Measurements from ENCODE around the gene GAS6. TPM values are rescaled to one million over a fixed set of nuclear protein-coding genes. Genes with fewer than 3 reads are reported as not detected.

GAS6 gene
- total RNA-seq, 1 experiment from 2014 or later: 20.9 TPM

DNA sequence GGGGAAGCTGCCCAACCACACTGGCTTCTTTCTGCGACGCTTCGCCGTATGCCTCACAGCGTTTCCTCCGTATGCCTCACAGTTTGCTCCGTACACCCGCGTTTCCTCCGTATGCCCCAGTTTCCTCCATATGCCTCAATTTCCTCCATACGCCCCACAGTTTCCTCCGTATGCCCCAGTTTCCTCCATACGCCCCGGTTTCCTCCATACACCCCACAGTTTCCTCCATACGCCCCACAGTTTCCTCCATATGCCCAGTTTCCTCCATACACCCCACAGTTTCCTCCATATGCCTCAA lies 22.6 kb downstream of the GAS6 start:
- no peak overlapping the region for H3K9ac ChIP-seq (ENCODE audit: low read length)
- H3K4me1 ChIP-seq (ENCODE audit: insufficient read depth, low read length): peaks cover 23% of the 10 kb centered on the region
- intact Hi-C loops (cut with micrococcal nuclease): no loop called here
- no peaks in the 10 kb centered on the region for H3F3A ChIP-seq (ENCODE audit: low read length, unreplicated experiment)
- H3K27me3 ChIP-seq (ENCODE audit: low read length): no peaks in the 10 kb centered on the region
- no peak overlapping the region for H3K4me2 ChIP-seq (ENCODE audit: low read length)
- ATAC-seq (no peak), DNase-seq (no peak)
- CTCF ChIA-PET: no interaction called here
- BruUV-seq (replicated peaks): no TSS peak
- POLR2A ChIA-PET (ENCODE audit: unreplicated experiment): no interaction called here
- no peak overlapping the region for H3K27ac ChIP-seq (ENCODE audit: low read length)
- TF ChIP-seq, protein P1, sequence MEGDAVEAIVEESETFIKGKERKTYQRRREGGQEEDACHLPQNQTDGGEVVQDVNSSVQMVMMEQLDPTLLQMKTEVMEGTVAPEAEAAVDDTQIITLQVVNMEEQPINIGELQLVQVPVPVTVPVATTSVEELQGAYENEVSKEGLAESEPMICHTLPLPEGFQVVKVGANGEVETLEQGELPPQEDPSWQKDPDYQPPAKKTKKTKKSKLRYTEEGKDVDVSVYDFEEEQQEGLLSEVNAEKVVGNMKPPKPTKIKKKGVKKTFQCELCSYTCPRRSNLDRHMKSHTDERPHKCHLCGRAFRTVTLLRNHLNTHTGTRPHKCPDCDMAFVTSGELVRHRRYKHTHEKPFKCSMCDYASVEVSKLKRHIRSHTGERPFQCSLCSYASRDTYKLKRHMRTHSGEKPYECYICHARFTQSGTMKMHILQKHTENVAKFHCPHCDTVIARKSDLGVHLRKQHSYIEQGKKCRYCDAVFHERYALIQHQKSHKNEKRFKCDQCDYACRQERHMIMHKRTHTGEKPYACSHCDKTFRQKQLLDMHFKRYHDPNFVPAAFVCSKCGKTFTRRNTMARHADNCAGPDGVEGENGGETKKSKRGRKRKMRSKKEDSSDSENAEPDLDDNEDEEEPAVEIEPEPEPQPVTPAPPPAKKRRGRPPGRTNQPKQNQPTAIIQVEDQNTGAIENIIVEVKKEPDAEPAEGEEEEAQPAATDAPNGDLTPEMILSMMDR (conservative IDR thresholded peaks at IDR 0.05; ENCODE audit: low read depth, low read length): no peak
- TF ChIP-seq EZH2 (IDR thresholded peaks at IDR 0.05; ENCODE audit: low read length, unreplicated experiment) (no peak), EZH2phosphoT487 (IDR thresholded peaks at IDR 0.05; ENCODE audit: borderline replicate concordance, low read length) (no peak)
- no peaks in the 10 kb centered on the region for H3K9me2 ChIP-seq (replicated peaks; ENCODE audit: low read length)
- H3K4me3 ChIP-seq (ENCODE audit: low read length): no peak overlapping the region
- no peaks in the 10 kb centered on the region for H3K79me2 ChIP-seq (ENCODE audit: low read length)
- H3K9me3 ChIP-seq (ENCODE audit: low read length): no peaks in the 10 kb centered on the region
- H2AFZ ChIP-seq (ENCODE audit: low read length): no peak overlapping the region
- H4K20me1 ChIP-seq (ENCODE audit: low read length): no peaks in the 10 kb centered on the region
- H3K36me3 ChIP-seq (ENCODE audit: low read depth, low read length): no peaks in the 10 kb centered on the region

DNA sequence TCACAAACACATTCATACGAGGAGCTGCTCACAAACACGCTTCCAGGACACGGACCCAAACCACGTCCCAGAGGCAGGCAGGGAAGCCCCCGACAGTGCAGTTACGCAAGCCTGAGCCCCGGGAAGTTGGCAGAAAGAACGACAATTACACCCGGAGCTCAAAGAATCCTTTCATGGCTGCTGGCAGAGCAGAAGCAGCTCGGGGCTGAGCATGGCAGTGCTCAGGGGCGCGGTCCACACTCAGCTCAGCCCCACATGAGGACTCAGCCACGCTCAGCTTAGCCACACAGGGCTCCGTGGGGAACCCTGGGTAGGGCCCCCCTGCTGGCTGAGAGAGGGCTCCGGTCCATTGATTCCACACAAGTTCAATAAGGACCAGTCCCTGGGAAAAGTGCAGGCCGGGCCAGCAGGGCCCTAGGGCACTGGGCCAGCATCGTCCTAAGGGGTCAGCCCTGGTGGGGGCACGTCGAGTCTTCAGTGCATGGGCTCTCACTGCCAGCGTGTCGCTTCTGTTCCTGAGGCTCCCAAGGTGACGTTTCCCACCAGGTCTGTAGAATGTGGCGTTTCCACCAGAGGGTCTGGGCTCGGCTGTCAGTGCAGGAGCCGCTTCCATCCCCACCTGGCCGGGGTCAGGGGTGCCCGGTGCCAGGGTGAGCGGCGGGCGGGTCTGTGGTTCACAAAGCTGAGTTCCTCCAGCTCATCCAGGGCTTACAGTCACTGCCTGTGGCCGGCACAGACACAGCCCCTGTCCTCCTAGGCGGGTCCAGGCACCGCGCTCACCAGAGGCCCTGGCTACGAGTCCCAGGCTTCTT lies 23.1 kb downstream of the GAS6 start:
- no peak overlapping the region for H2AFZ ChIP-seq (ENCODE audit: low read length)
- H4K20me1 ChIP-seq (ENCODE audit: low read length): no peaks in the 10 kb centered on the region
- peaks cover 23% of the 10 kb centered on the region for H3K4me1 ChIP-seq (ENCODE audit: insufficient read depth, low read length)
- no peaks in the 10 kb centered on the region for H3F3A ChIP-seq (ENCODE audit: low read length, unreplicated experiment)
- no peaks in the 10 kb centered on the region for H3K27me3 ChIP-seq (ENCODE audit: low read length)
- H3K27ac ChIP-seq (ENCODE audit: low read length): no peak overlapping the region
- H3K9me2 ChIP-seq (replicated peaks; ENCODE audit: low read length): no peaks in the 10 kb centered on the region
- no peak overlapping the region for H3K4me2 ChIP-seq (ENCODE audit: low read length)
- H3K9ac ChIP-seq (ENCODE audit: low read length): no peak overlapping the region
- no TSS peak for BruUV-seq (replicated peaks)
- no peaks in the 10 kb centered on the region for H3K9me3 ChIP-seq (ENCODE audit: low read length)
- ChIA-PET POLR2A (ENCODE audit: unreplicated experiment) (no interaction called here), CTCF (no interaction called here)
- DNase-seq (no peak), ATAC-seq (no peak)
- no peak overlapping the region for H3K4me3 ChIP-seq (ENCODE audit: low read length)
- no peaks in the 10 kb centered on the region for H3K79me2 ChIP-seq (ENCODE audit: low read length)
- H3K36me3 ChIP-seq (ENCODE audit: low read depth, low read length): no peaks in the 10 kb centered on the region
- intact Hi-C loops (cut with micrococcal nuclease): no loop called here
- TF ChIP-seq EZH2 (IDR thresholded peaks at IDR 0.05; ENCODE audit: low read length, unreplicated experiment) (no peak), EZH2phosphoT487 (IDR thresholded peaks at IDR 0.05; ENCODE audit: borderline replicate concordance, low read length) (no peak)
- TF ChIP-seq, protein P1 (conservative IDR thresholded peaks at IDR 0.05; ENCODE audit: low read depth, low read length): no peak

DNA sequence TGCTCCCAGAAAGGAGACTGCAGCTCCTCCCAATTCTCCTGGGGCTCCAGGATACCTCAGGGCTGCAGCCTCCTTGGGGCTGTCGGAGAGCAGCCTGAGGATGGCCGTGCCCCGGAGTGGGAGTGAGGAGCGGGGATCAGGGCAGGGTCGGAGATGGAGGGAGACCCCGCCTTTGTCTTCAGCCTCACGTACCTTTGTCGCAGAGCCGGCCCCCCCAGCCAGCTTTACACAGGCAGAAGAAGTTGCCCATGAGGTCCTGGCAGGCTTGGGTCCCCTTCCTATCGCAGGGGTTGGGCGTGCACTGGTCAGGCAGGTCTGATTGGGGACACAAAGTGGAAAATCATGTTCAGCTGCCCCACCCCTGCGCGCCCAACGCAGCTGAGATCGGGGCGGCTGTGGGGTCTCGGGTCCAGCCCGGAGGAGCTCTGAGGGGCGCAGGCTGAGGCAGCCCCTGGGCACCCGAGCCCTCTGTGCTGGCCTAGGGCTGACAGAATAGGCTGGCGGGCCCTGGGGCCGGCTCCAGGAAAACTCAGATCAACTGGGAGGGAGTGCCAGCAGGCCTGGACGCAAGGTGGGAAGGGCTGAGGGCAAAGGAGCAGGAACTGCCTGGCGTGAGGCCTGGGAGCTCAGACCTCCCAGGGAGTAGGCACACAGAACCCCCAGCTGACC lies 24.2 kb downstream of the GAS6 start:
- Histone ChIP-seq H3K27ac (ENCODE audit: low read length) (no peak overlapping the region), H3K36me3 (ENCODE audit: low read depth, low read length) (no peaks in the 10 kb centered on the region), H4K20me1 (ENCODE audit: low read length) (no peaks in the 10 kb centered on the region), H3K9me2 (replicated peaks; ENCODE audit: low read length) (no peaks in the 10 kb centered on the region), H3K27me3 (ENCODE audit: low read length) (no peaks in the 10 kb centered on the region), H3K4me2 (ENCODE audit: low read length) (no peak overlapping the region), H3K4me1 (ENCODE audit: insufficient read depth, low read length) (peaks cover 23% of the 10 kb centered on the region), H2AFZ (ENCODE audit: low read length) (no peak overlapping the region), H3K9me3 (ENCODE audit: low read length) (no peaks in the 10 kb centered on the region), H3K79me2 (ENCODE audit: low read length) (no peaks in the 10 kb centered on the region), H3K4me3 (ENCODE audit: low read length) (no peak overlapping the region), H3K9ac (ENCODE audit: low read length) (no peak overlapping the region), H3F3A (ENCODE audit: low read length, unreplicated experiment) (no peaks in the 10 kb centered on the region)
- intact Hi-C loops (cut with micrococcal nuclease): loop anchor here (5.0 kb wide), 1 partner anchor 108 kb away; no protein-coding TSS in a partner anchor
- DNase-seq: no peak
- no peak for TF ChIP-seq EZH2phosphoT487 (IDR thresholded peaks at IDR 0.05; ENCODE audit: borderline replicate concordance, low read length)
- TF ChIP-seq EZH2 (IDR thresholded peaks at IDR 0.05; ENCODE audit: low read length, unreplicated experiment): no peak
- TF ChIP-seq, protein P1 (conservative IDR thresholded peaks at IDR 0.05; ENCODE audit: low read depth, low read length): no peak
- POLR2A ChIA-PET (ENCODE audit: unreplicated experiment): no interaction called here
- no TSS peak for BruUV-seq (replicated peaks)
- CTCF ChIA-PET: interaction anchor here (0.6 kb wide), 1 partner anchor 290 kb away, joined by 3 read pairs; no protein-coding TSS in a partner anchor
- ATAC-seq: no peak
